ENCODE data around the gene SLC35F3. TPM values are rescaled to one million over a fixed set of nuclear protein-coding genes. Genes with fewer than 3 reads are reported as not detected.
A peak's percentile ranks its signal among the peaks of the same experiment; 100 is the strongest.

Gene SLC35F3
- total RNA-seq, 1 experiment from 2014 or later, result 3.3 TPM

DNA sequence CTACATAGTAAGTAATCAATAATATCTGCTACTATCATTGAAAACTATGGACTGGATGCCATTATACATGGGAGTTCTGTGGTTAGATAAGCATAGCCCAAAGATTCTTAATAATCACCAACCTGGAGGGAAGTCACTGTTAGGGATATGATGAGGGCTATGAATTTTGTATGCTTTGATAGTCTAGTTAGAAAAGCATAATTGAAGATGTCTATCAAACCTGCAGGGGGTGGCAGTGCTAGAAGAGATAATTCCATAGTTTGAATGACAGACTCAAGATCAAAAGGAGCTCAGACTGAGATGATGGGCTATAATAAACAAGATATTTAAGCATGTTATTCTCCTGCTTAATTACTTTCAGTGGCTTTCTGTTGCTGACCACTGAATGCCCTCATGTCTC lies 453.4 kb downstream of the SLC35F3 start:
- Mint-ChIP-seq H3K4me1 (ENCODE audit: insufficient read depth, unreplicated experiment) (peaks cover 12% of the 10 kb centered on the region), H3K4me3 (ENCODE audit: unreplicated experiment) (peak overlapping the region; percentile 86), H3K27ac (ENCODE audit: low read depth, unreplicated experiment) (peak overlapping the region; percentile 89), H3K36me3 (ENCODE audit: insufficient read depth, unreplicated experiment) (peaks cover 11% of the 10 kb centered on the region), H3K9me3 (ENCODE audit: unreplicated experiment) (no peaks in the 10 kb centered on the region), H3K27me3 (ENCODE audit: insufficient read depth, unreplicated experiment) (no peaks in the 10 kb centered on the region)
- TF ChIP-seq, protein P1, sequence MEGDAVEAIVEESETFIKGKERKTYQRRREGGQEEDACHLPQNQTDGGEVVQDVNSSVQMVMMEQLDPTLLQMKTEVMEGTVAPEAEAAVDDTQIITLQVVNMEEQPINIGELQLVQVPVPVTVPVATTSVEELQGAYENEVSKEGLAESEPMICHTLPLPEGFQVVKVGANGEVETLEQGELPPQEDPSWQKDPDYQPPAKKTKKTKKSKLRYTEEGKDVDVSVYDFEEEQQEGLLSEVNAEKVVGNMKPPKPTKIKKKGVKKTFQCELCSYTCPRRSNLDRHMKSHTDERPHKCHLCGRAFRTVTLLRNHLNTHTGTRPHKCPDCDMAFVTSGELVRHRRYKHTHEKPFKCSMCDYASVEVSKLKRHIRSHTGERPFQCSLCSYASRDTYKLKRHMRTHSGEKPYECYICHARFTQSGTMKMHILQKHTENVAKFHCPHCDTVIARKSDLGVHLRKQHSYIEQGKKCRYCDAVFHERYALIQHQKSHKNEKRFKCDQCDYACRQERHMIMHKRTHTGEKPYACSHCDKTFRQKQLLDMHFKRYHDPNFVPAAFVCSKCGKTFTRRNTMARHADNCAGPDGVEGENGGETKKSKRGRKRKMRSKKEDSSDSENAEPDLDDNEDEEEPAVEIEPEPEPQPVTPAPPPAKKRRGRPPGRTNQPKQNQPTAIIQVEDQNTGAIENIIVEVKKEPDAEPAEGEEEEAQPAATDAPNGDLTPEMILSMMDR (IDR thresholded peaks at IDR 0.05; ENCODE audit: unreplicated experiment), result no peak
- ChIA-PET CTCF (interaction anchor here (0.5 to 2.7 kb wide), 8 partner anchors 11 to 1217 kb away, joined by 3 to 16 read pairs (median 4); no protein-coding TSS in a partner anchor), POLR2A (interaction anchor here (0.6 to 6.1 kb wide), 21 partner anchors 8 to 1148 kb away, joined by 3 to 218 read pairs (median 4); partner anchors contain the start of genes COA6 and TARBP1)
- intact Hi-C loops (cut with micrococcal nuclease), result no loop called here
- no peak for DNase-seq (ENCODE audit: unreplicated experiment)
- no TSS peak for BruUV-seq (replicated peaks)

DNA sequence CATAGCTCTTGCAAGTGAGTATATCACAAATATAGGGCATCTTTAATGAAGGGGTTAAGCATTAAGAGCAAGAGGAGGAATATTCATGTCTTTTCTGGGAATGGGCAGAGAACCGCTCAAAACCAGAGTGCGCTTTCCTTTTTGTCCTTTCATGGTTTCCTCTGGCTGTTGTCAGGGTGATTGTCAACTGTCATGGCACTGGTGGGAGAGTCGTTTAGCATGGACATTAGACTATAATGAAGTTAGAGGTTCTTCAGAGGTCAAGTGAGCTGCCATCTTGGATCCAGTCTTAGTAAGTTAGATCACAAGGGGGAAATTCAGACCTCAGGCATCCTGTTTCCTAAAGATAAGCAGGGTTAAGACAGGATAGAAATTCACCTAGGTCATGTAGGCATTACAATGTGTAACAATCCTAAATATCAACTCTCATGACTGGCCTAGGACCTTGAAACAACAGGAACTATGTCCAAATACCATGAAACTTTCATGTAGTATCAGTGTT lies 456.7 kb downstream of the SLC35F3 start:
- POLR2A ChIA-PET, result interaction anchor here (1.2 to 1.6 kb wide), 2 partner anchors 9 to 12 kb away, joined by 7 to 20 read pairs; partner anchors contain the start of gene COA6
- intact Hi-C loops (cut with micrococcal nuclease), result no loop called here

DNA sequence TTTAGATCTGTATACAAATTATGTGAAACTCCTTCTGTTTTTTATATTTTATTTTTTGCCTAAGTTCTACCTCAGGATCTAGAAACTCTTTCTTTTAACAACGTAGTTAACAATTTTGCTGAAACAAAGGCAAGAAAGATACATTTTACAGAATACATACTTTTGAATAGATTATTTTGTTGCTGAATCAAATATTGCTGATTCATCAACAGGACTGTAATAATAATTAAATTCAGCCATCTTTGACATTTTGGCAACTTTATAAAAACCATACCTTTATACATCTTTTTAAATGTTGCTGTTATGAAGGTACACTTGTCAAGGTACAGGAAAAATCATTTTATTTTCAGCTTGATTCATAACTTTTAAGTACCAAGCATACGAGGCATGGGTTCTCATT lies 458.1 kb downstream of the SLC35F3 start:
- ChIA-PET POLR2A (interaction anchor here (1.3 to 3.2 kb wide), 2 partner anchors 9 to 11 kb away, joined by 3 to 41 read pairs; partner anchors contain the start of gene COA6), CTCF (interaction anchor here (2.3 kb wide), 1 partner anchor 35 kb away, joined by 10 read pairs; no protein-coding TSS in a partner anchor)
- H3K4me3 Mint-ChIP-seq (ENCODE audit: unreplicated experiment), result no peak overlapping the region
- intact Hi-C loops (cut with micrococcal nuclease), result no loop called here
- H3K36me3 Mint-ChIP-seq (ENCODE audit: insufficient read depth, unreplicated experiment), result peaks cover 11% of the 10 kb centered on the region
- no peaks in the 10 kb centered on the region for H3K9me3 Mint-ChIP-seq (ENCODE audit: unreplicated experiment)
- TF ChIP-seq, protein P1 (IDR thresholded peaks at IDR 0.05; ENCODE audit: unreplicated experiment), result no peak
- DNase-seq (ENCODE audit: unreplicated experiment), result no peak
- no peaks in the 10 kb centered on the region for H3K27me3 Mint-ChIP-seq (ENCODE audit: insufficient read depth, unreplicated experiment)
- no TSS peak for BruUV-seq (replicated peaks)
- H3K27ac Mint-ChIP-seq (ENCODE audit: low read depth, unreplicated experiment), result no peak overlapping the region
- peaks cover 9% of the 10 kb centered on the region for H3K4me1 Mint-ChIP-seq (ENCODE audit: insufficient read depth, unreplicated experiment)

More for the DNA sequence above, 456.7 kb downstream of the SLC35F3 start:
- Mint-ChIP-seq H3K4me1 (ENCODE audit: insufficient read depth, unreplicated experiment) (peaks cover 12% of the 10 kb centered on the region), H3K4me3 (ENCODE audit: unreplicated experiment) (no peak overlapping the region), H3K9me3 (ENCODE audit: unreplicated experiment) (no peaks in the 10 kb centered on the region), H3K36me3 (ENCODE audit: insufficient read depth, unreplicated experiment) (peaks cover 11% of the 10 kb centered on the region), H3K27me3 (ENCODE audit: insufficient read depth, unreplicated experiment) (no peaks in the 10 kb centered on the region), H3K27ac (ENCODE audit: low read depth, unreplicated experiment) (no peak overlapping the region)
- TF ChIP-seq, protein P1 (IDR thresholded peaks at IDR 0.05; ENCODE audit: unreplicated experiment), result no peak
- CTCF ChIA-PET, result interaction anchor here (0.9 kb wide), 1 partner anchor 40 kb away, joined by 3 read pairs; no protein-coding TSS in a partner anchor
- no peak for DNase-seq (ENCODE audit: unreplicated experiment)
- BruUV-seq (replicated peaks), result no TSS peak

DNA sequence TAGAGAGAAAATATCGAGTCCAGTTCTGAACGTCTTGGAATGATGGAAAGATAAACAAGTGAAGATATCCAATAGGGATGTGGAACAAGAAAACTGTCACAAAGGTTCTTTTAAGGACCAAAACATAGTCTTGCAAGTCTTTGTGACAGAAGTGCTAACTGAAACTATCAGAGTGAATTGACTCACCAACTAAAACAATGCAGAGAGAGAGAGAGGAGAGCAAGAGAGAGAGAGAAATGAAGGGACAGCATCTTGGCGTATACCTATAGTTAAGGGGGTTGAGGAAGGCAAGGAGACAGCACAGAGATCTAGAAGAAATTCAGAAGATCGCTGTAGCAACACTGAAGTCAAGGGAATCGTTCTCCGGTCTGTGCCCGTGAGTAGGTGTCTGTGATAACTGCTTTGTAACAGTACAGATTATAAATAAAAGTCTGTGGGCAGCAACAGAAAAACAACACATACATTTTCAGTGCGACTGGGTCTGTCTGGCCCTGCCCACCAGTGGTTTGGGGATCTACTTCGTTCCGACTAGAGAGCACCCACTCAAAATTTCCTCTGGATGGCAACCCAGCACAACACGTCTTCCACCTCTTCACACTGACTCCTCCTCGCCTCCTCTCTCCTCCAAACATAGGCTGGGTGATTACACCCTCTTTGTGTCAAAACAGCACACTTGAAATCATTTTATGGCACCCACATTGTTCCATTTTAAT lies 464.0 kb downstream of the SLC35F3 start:
- Mint-ChIP-seq H3K36me3 (ENCODE audit: insufficient read depth, unreplicated experiment) (peaks cover 7% of the 10 kb centered on the region), H3K27me3 (ENCODE audit: insufficient read depth, unreplicated experiment) (no peaks in the 10 kb centered on the region), H3K4me1 (ENCODE audit: insufficient read depth, unreplicated experiment) (peaks cover 21% of the 10 kb centered on the region), H3K27ac (ENCODE audit: low read depth, unreplicated experiment) (no peak overlapping the region), H3K4me3 (ENCODE audit: unreplicated experiment) (no peak overlapping the region), H3K9me3 (ENCODE audit: unreplicated experiment) (no peaks in the 10 kb centered on the region)
- DNase-seq (ENCODE audit: unreplicated experiment), result no peak
- BruUV-seq (replicated peaks), result no TSS peak
- CTCF ChIA-PET, result interaction anchor here (0.5 to 3.4 kb wide), 3 partner anchors 11 to 660 kb away, joined by 3 to 16 read pairs (median 3); no protein-coding TSS in a partner anchor
- intact Hi-C loops (cut with micrococcal nuclease), result no loop called here
- POLR2A ChIA-PET, result interaction anchor here (3.6 kb wide), 1 partner anchor 11 kb away, joined by 70 read pairs; no protein-coding TSS in a partner anchor
- TF ChIP-seq, protein P1 (IDR thresholded peaks at IDR 0.05; ENCODE audit: unreplicated experiment), result no peak
